Liver (tissue), 3 donors: ENCODE results near the gene IQSEC2.

Experiments
- CTCF ChIP-seq: fragments of 150-350 bp; IDR thresholded peaks from 2 replicates; pipeline ENCODE4 v1.5.1; 2017; ENCODE audit warnings: improper control_type of control experiment, low read depth, low read length; ENCODE audit not compliant: missing input control
- JUND ChIP-seq, 2 donors: IDR thresholded peaks; 2 replicates each; pipeline ENCODE4 v1.6.1; 2016; ENCODE audit warnings: antibody characterized with exemption in 2 of 2
- RAD21 ChIP-seq, 2 donors: IDR thresholded peaks; 2 replicates each; pipeline ENCODE4 v1.6.1; 2016; ENCODE audit warnings: antibody characterized with exemption in 2 of 2, mild to moderate bottlenecking in 2 of 2
- SP1 ChIP-seq: IDR thresholded peaks from 2 replicates; pipeline ENCODE4 v1.6.1; 2018; ENCODE audit warnings: antibody characterized with exemption, mild to moderate bottlenecking
- TAF1 ChIP-seq: conservative IDR thresholded peaks from 2 replicates; pipeline ENCODE4 v1.6.1; 2016; ENCODE audit warnings: antibody characterized with exemption, mild to moderate bottlenecking
- donor health status: healthy.
- donor health status: healthy.

- no peak for TF ChIP-seq TAF1
- TF ChIP-seq CTCF, result no peak
- no peak for TF ChIP-seq SP1
- no peak for TF ChIP-seq RAD21 (IDR thresholded peaks at IDR 0.05)
- no peak for TF ChIP-seq JUND (IDR thresholded peaks at IDR 0.05)
These were observed 40.6 kb upstream of the IQSEC2 start for GRCh38 chrX:53321943-53322497.
